Heart left ventricle (tissue), 16 donors: ENCODE results near the gene AGO4. TPM values are rescaled to one million over a fixed set of nuclear protein-coding genes. Genes with fewer than 3 reads are reported as not detected.

Source experiments
- ATAC-seq, 4 donors: fragments of 200-7000 bp; cut with Tn5 transposase; one replicate each; pipeline ENCODE4 v1.9.1; 2020 to 2022; ENCODE audit warnings: moderate library complexity in 4 of 4, mild to moderate bottlenecking in 3 of 4, moderate number of reproducible peaks in 1 of 4
- DNase-seq, 5 donors: peaks; one replicate each; pipeline ENCODE4 v3.0.0-alpha.2; 2020
- H3K27ac ChIP-seq, 12 donors: fragments of 200-600 bp; sonication (generic) in 4 of 12; one replicate each; pipeline versions ENCODE4 v1.5.0 to v1.8.0; 2016 to 2022; ENCODE audit warnings: mild to moderate bottlenecking in 2 of 12
- H3K27me3 ChIP-seq, 9 donors: fragments of 200-600 bp; sonication (generic) in 2 of 9; one replicate each; pipeline versions ENCODE4 v1.5.1 to v1.8.0; 2016 to 2022; ENCODE audit warnings: mild to moderate bottlenecking in 3 of 9
- H3K36me3 ChIP-seq, 9 donors: fragments of 200-600 bp; sonication (generic) in 2 of 9; one replicate each; pipeline versions ENCODE4 v1.5.0 to v1.8.0; 2018 to 2022; ENCODE audit warnings: mild to moderate bottlenecking in 2 of 9
- H3K4me1 ChIP-seq, 12 donors: fragments of 200-600 bp; sonication (generic) in 4 of 12; one replicate each; pipeline versions ENCODE4 v1.5.0 to v1.8.0; 2016 to 2022; ENCODE audit warnings: mild to moderate bottlenecking in 3 of 12
- H3K4me3 ChIP-seq, 12 donors: fragments of 200-600 bp; sonication (generic) in 4 of 12; one replicate each; pipeline versions ENCODE4 v1.5.0 to v1.8.0; 2017 to 2022; ENCODE audit warnings: mild to moderate bottlenecking in 9 of 12, moderate library complexity in 4 of 12
- H3K9me3 ChIP-seq, 12 donors: fragments of 200-600 bp; sonication (generic) in 4 of 12; one replicate each; pipeline versions ENCODE4 v1.5.0 to v1.8.0; 2016 to 2022; ENCODE audit warnings: mild to moderate bottlenecking in 1 of 12
- POLR2A ChIP-seq, 2 donors: fragments of 450-650 bp; IDR thresholded peaks; one replicate each; pipeline ENCODE4 v1.6.1; 2017; ENCODE audit warnings: antibody characterized with exemption in 2 of 2, mild to moderate bottlenecking in 2 of 2, moderate library complexity in 2 of 2
- WGBS, 4 donors: extraction: QIAGEN DNeasy Blood & Tissue Kit in 2 of 4; methylation state at CpG; one replicate each; pipeline versions ENCODE4 v1.1.5 to v1.1.7; 2013 to 2018; 5-methylcytosine and 5-hydroxymethylcytosine counted together
- intact Hi-C, 10 donors: fragments of 100-400 bp; cut with DNase I; formaldehyde crosslinking; loops; one replicate each; pipeline versions ENCODE4 v1.11.1 to v1.14.2; 2022
- polyA plus RNA-seq, 2 donors: library from polyadenylated mRNA; stranded (reverse); fragments of 200-250 nt; gene quantifications; one replicate each; pipeline ENCODE4 v1.2.3, GENCODE V29; 2013
- total RNA-seq, 9 donors: library from RNA; depleted of rRNA in 2 of 9; stranded (reverse); fragments of >200 nt in 2 of 9; fragmentation: NEBNext Ultra II Directional in 3 of 9; extraction: Animal tissue kit (Norgen Biotek cat#: 25700) in 3 of 9; gene quantifications; one replicate each; pipeline versions ENCODE4 v1.1.0 to v1.2.4, GENCODE V29; 2016 to 2023
- TF ChIP-seq, protein P1 (sequence below), 12 donors: fragments of 200-600 bp; sonication (generic) in 4 of 12; IDR thresholded peaks; one replicate each; pipeline versions ENCODE4 v1.5.0 to v1.8.0; 2018 to 2022; ENCODE audit warnings: antibody characterized with exemption in 12 of 12, mild to moderate bottlenecking in 5 of 12
- donor health status: ischemic (EF 13 %, LVEDD 7.1; RV severe dilation, severe dysfunction).
- donor health status: healthy with polysubstance abuse.
- donor health status: DM: no; HTN: yes; CAD: no.
- donor health status: DM: no; HTN: no; CAD: no.
- donor health status: ischemic (EF 25% LVEDD 6.9; RV normal size, moderate dysfunction).
- donor health status: ischemic (EF 25% LVEDD 5.7; RV mildly dilated, moderate dysfunction).
- donor health status: healthy.
- donor health status: DM: yes; HTN: yes; CAD: no.
- donor health status: ischemic (EF 35%, LVEDD 5.7; RV mildly dilated, moderate dysfunction).
- donor health status: nonischemic (EF 11% LVEDD 7.7; RV severe dilation, severe dysfunction).
- donor health status: DM: yes; HTN: yes; CAD: no.
- donor health status: PGD.
- donor health status: ischemic (EF 29% LVEDD 5.4; RV normal size, mild dysfunction).
- donor health status: nonischemic (EF 23%, LVEDD 6.1; RV moderate dilation, normal function).

Gene AGO4
- total and polyA plus RNA-seq, 11 donors, result 6.2 to 24.8 (median 15.7) TPM

GRCh38 chr1:35893051-35893879, 85.4 kb downstream of the AGO4 start:
- 72 to 94% (median 88%) methylated on average over 5 to 14 of the region's 14 CpGs for WGBS, 4 donors
- intact Hi-C loops, result no loop called here
- peak in 1 of 5 donors; percentile 44 for DNase-seq
- TF ChIP-seq POLR2A (IDR thresholded peaks at IDR 0.05), result no peak
- TF ChIP-seq, protein P1, sequence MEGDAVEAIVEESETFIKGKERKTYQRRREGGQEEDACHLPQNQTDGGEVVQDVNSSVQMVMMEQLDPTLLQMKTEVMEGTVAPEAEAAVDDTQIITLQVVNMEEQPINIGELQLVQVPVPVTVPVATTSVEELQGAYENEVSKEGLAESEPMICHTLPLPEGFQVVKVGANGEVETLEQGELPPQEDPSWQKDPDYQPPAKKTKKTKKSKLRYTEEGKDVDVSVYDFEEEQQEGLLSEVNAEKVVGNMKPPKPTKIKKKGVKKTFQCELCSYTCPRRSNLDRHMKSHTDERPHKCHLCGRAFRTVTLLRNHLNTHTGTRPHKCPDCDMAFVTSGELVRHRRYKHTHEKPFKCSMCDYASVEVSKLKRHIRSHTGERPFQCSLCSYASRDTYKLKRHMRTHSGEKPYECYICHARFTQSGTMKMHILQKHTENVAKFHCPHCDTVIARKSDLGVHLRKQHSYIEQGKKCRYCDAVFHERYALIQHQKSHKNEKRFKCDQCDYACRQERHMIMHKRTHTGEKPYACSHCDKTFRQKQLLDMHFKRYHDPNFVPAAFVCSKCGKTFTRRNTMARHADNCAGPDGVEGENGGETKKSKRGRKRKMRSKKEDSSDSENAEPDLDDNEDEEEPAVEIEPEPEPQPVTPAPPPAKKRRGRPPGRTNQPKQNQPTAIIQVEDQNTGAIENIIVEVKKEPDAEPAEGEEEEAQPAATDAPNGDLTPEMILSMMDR (IDR thresholded peaks at IDR 0.05), result no peak
- H3K4me3 ChIP-seq, result no peak overlapping the region
- peak; percentile 45 to 74 (median 60) for ATAC-seq
- no peaks in the 10 kb centered on the region for H3K27me3 ChIP-seq
- peaks cover 0 to 18% (median 0%) of the 10 kb centered on the region in 12 donors for H3K4me1 ChIP-seq
- peak overlapping the region in 2 of 12 donors; percentile 11 to 57 for H3K27ac ChIP-seq
- peaks cover 0 to 100% (median 90%) of the 10 kb centered on the region in 9 donors for H3K36me3 ChIP-seq
- H3K9me3 ChIP-seq, result no peaks in the 10 kb centered on the region

- Histone ChIP-seq H3K27me3 (no peaks in the 10 kb centered on the region), H3K4me1 (peaks cover 0 to 18% (median 0%) of the 10 kb centered on the region in 12 donors), H3K9me3 (no peaks in the 10 kb centered on the region), H3K4me3 (no peak overlapping the region), H3K36me3 (peaks cover 0 to 100% (median 93%) of the 10 kb centered on the region in 9 donors), H3K27ac (peak overlapping the region in 1 of 12 donors; percentile 57)
- TF ChIP-seq POLR2A (IDR thresholded peaks at IDR 0.05), result no peak
- TF ChIP-seq, protein P1 (IDR thresholded peaks at IDR 0.05), result no peak
- ATAC-seq, result peak; percentile 39 to 87 (median 85)
- DNase-seq, result peak in 4 of 5 donors; percentile 21 to 48 (median 32)
- intact Hi-C loops, result no loop called here
- WGBS, 4 donors, result 60 to 73% (median 65%) methylated on average over 6 of the region's 6 CpGs
These were observed 86.4 kb downstream of the AGO4 start for GRCh38 chr1:35894183-35894582.

DNA sequence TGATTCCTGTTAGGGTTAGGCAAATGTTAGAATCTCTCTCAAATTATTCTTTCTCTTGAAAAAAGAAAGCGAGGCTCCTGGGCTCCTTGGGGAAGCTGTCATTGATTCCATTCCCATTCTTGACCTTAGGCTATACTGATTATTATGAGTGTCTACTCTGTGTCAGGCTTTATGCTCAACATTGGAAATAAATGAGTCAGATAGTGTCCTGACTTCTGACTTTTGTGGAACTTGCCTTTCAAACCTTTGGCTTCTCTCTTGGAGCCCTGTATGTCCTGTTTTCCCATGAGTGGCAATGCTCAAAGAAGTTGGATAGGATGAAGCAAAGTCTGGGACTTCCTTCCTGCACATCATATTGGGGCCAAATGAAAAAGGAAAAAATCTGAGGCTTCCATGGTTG, 86.8 kb downstream of the AGO4 start:
- intact Hi-C loops, result no loop called here
- TF ChIP-seq POLR2A (IDR thresholded peaks at IDR 0.05), result no peak
- TF ChIP-seq, protein P1 (IDR thresholded peaks at IDR 0.05), result no peak
- H3K27me3 ChIP-seq, result no peaks in the 10 kb centered on the region
- no peak for DNase-seq
- H3K4me3 ChIP-seq, result no peak overlapping the region
- H3K36me3 ChIP-seq, result peaks cover 0 to 100% (median 93%) of the 10 kb centered on the region in 9 donors
- H3K4me1 ChIP-seq, result peaks cover 0 to 20% (median 0%) of the 10 kb centered on the region in 12 donors
- 91 to 100% (median 96%) methylated on average over 1 of the region's 1 CpG for WGBS, 4 donors
- peak overlapping the region in 1 of 12 donors; percentile 57 for H3K27ac ChIP-seq
- no peak for ATAC-seq
- H3K9me3 ChIP-seq, result no peaks in the 10 kb centered on the region

DNA sequence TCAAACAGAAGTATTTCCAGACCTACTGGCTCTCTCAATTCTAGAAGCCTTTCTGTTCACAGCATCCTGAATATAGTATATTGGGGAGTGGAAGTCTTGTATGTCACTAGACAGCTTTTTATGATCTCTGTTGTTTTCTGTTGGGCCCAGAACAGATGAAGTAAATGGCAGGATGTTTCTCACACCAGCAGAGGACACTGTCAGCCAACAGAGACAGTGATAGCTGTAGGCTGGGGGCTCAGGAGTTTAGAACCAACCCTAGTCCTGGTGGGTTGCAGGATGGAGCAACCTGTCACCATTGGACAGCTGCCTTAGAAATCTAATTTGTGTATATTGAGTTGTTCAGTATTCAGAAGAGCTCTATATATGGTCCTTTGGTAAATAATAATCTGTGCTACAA, 92.1 kb downstream of the AGO4 start:
- peaks cover 0 to 100% (median 85%) of the 10 kb centered on the region in 9 donors for H3K36me3 ChIP-seq
- TF ChIP-seq, protein P1 (IDR thresholded peaks at IDR 0.05), result no peak
- no peak for TF ChIP-seq POLR2A (IDR thresholded peaks at IDR 0.05)
- H3K4me3 ChIP-seq, result no peak overlapping the region
- no peak for ATAC-seq
- H3K27me3 ChIP-seq, result no peaks in the 10 kb centered on the region
- peaks cover 0 to 7% (median 0%) of the 10 kb centered on the region in 12 donors for H3K4me1 ChIP-seq
- intact Hi-C loops, result no loop called here
- no peaks in the 10 kb centered on the region for H3K9me3 ChIP-seq
- no peak for DNase-seq
- H3K27ac ChIP-seq, result no peak overlapping the region
